ENCODE measurements around the gene RAB11FIP2.

DNA sequence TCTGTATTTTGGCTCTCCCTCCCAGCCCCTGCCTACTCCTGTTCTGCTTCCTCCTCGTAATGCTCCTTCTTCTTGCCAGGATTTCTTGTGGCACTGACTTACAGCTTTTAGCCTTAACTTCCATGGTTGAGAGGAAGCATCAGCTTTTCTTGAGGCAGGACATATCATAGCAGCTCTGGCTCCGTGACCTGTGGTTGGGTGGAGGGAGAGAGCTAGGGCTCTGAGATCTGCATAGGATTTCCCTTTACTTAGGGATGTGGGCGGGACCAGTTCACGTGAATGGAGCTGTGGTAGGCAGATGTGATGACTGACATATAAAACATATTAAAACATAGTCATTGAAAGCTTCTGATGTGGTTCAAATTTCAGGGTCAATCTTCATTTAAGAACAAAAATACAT, 10.6 kb upstream of the RAB11FIP2 start:
- no peak for TF ChIP-seq POLR2A (IDR thresholded peaks at IDR 0.05)
- TF ChIP-seq, protein P1, sequence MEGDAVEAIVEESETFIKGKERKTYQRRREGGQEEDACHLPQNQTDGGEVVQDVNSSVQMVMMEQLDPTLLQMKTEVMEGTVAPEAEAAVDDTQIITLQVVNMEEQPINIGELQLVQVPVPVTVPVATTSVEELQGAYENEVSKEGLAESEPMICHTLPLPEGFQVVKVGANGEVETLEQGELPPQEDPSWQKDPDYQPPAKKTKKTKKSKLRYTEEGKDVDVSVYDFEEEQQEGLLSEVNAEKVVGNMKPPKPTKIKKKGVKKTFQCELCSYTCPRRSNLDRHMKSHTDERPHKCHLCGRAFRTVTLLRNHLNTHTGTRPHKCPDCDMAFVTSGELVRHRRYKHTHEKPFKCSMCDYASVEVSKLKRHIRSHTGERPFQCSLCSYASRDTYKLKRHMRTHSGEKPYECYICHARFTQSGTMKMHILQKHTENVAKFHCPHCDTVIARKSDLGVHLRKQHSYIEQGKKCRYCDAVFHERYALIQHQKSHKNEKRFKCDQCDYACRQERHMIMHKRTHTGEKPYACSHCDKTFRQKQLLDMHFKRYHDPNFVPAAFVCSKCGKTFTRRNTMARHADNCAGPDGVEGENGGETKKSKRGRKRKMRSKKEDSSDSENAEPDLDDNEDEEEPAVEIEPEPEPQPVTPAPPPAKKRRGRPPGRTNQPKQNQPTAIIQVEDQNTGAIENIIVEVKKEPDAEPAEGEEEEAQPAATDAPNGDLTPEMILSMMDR (IDR thresholded peaks at IDR 0.05) = no peak

Data from uterus (tissue), 2 donors.